SIG-M5 treated with dmso at 0.1 percent for 504 hours (cell line): ENCODE results near the gene GRIA4.

Experiments
- DNase-seq: peaks from one replicate; lab custom pipeline; 2025; ENCODE audit not compliant: unreplicated experiment; lab: John Stamatoyannopoulos, UW

The GRIA4 gene

GRCh38 chr11:105636496-105636895 lies 26.6 kb downstream of the GRIA4 start:
- DNase-seq: no peak

DNA sequence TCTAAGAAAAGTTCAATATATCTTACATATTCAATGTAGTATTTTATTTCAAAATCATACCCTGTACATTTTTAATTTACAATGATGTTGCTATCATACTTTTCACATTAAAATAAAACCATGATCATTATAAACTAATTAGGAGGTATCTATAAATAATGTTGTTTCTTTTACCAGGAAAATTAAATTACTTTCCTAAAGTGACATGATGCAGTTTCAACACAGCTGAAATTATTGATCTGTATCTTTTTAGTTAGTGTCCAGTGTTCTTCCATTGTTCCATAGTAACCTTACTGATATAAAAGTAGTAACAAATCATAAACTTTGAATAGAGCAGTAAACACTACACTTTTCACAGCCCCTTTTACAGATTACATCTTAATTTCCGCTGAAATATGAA lies 29.7 kb downstream of the GRIA4 start:
- DNase-seq: no peak

DNA sequence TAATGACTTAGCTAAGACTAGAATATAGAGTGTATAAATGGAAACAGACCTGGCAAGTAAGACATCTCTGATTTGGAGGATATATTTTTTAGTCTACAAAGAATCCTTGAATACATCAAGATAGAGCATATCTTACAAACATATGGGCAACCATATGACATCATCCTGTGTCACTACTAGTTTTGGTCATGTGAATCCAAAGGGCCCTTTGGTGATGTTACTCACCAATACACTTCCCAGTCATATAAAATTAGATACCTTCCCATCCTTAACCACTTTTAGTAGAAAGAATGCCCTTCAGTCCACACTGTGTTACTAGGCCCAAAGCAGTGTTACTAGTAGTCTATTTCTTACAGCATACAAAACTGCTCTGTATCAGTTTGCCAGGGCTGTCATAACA lies 31.6 kb downstream of the GRIA4 start:
- no peak for DNase-seq

DNA sequence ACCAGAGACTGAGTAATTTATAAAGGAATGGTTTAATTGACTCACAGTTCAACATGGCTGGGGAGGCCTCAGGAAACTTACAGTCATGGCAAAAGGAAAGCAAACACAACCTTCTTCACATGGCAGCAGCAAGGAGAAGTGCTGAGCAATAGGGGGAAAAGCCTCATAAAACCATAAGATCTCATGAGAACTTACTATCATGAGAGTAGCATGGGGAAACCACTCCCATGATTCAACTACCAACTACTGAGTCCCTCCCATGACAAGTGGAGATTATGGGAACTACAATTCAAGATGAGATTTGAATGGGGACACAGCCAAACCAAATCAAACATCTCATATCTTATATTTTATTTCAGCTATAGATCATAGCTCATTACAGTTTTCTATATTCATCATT lies 33.0 kb downstream of the GRIA4 start:
- no peak for DNase-seq

DNA sequence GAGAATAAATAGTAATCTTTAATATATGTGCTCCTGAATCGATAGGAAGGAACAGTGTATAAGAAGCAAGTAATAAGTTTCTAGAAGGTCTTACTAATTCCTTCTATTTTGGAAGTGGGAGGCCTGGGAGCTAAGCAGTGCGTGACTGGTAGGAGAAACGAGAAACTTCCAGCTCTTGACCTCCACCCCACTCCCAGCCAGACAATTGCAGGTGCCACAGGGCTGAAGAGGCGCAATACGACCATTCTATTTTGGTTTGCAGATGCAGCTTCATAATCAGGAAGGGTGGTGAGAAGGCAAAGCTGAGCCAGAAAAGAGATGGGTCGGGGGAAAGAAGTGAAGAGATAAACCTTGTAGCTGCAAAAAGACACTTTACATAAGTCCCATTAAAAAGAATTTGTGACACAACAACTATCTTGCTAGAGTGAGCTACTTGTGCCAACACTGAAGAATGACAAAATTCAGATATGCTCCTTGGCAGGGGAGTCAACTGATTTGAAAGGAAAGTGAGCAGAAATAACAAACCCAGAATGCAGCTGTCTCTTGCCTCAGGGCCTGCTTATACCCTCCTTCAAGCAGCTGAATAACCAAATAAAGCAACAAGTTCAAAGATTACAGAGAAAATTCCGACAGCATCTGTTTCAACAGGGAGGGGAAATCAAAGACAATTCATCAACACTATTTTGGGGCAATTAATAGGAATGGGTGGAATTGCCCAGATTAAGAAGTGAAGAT lies 35.1 kb downstream of the GRIA4 start:
- no peak for DNase-seq

DNA sequence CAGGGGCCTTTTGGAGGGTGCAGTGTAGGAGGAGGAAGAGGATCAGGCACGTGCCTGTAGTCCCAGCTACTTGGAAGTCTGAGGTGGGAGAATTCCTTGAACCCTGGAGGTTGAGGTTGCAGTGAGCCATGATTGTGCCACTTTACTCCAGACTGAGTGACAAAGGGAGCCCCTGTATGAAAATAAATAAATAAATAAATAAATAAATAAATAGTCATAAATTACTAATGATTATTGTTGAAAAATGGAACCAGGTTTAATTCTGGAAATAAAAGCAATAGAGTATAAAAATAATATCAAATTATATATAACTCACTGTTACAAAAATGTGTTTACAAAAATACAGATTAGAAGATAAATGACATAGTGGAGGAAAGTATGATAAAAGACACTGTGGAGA lies 37.9 kb downstream of the GRIA4 start:
- DNase-seq: no peak

DNA sequence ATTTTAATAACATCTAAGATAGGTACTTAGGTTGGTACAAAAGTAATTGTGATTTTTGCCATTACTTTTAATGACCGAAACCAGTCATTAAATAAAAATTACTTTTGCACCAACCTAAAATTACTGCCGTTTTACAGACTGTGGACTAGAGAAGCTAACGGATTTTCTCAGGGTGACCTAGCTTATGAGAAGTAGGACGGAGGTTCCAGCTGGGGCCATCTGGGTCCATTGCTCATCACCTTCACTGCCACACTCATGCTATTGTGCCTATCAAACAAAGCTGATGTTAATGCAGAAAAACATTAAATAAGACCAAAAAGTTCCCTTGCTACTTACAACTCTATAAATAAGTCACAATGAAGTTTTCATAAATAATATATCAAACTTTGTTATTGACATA lies 38.9 kb downstream of the GRIA4 start:
- DNase-seq: no peak

DNA sequence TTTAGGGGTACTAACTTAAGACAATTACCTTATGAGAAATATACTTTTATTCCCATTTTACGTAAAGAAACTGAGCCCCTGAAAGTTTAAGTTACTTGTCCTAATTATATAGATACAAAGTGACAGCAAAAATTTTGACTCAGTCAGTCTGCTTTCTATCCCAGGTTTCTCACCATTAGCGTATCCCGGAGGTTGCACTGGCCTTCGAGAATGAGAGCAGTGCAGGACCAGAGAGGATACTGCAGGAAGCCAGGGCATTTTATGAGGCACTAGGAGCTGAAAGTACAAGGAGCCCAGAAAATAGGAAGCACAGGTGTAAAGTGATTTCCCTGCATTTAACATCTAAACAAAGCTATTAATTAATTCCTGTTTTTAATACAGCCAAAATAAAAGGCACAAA lies 55.4 kb downstream of the GRIA4 start:
- DNase-seq: no peak

GRCh38 chr11:105667441-105667840 lies 57.6 kb downstream of the GRIA4 start:
- DNase-seq: no peak

GRCh38 chr11:105670811-105671210 lies 60.9 kb downstream of the GRIA4 start:
- no peak for DNase-seq

- peak; percentile 10 for DNase-seq
Measured at GRCh38 chr11:105673089-105673488, 63.2 kb downstream of the GRIA4 start.

- no peak for DNase-seq
Measured at GRCh38 chr11:105689631-105690030, 79.8 kb downstream of the GRIA4 start.

- DNase-seq: no peak
Measured at GRCh38 chr11:105690467-105690866, 80.6 kb downstream of the GRIA4 start.

- no peak for DNase-seq
Measured at GRCh38 chr11:105693075-105693759, 83.3 kb downstream of the GRIA4 start.

DNA sequence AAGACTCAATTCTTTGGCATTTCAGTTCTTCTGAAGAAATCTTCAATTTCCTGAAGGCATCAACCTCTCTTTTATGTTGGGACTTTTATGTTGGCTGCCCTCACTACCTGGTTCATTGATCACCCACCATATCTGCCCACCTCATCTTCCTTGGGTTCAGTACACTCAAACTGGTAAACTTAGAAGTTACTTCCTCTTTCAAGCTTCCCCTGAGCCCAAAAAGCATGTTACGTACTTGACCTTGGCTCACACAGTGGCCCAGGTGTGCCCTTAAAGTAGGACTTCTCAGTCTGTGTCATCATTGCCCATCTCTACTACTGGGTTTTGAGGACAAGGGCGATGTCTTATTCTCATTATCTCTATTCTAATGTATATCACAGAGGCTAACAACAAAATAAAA lies 86.1 kb downstream of the GRIA4 start:
- no peak for DNase-seq

DNA sequence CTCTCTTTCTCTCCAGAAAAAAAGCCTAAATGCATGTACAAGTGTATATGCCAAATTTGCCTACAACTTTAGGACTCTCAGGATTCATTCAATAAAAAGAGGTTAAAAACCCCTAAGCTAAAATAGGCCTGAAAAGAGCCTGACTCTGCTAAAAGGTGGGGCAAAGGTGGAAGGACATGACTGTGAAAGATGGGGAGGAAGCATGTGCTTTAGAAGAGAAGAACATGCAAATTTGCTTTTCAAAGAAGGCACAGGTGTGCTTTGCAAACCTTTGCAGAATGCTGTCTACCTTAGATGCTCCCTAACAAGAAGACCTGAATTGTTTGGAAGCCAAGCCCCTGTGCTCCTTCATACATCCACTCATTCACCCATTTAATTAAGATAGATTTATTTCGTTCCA lies 87.4 kb downstream of the GRIA4 start:
- no peak for DNase-seq

DNA sequence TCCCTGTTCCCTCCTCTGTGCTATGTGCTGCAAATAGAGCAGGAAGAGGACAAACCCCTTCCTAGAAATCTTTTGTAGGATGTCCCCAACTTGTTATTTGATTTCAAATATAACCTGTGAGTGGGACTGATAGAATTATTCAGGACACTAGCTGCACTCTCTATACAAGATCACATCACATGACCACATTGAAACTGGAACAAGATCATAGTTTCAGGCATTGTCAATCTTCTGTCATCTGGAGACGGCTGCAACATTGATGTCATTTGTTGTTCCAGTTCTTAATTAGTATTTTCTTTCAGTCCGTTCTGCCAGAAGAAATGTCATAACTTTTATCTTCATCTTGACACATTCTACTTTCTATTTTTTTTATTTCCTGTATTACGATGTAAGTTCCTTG lies 89.3 kb downstream of the GRIA4 start:
- DNase-seq: no peak

GRCh38 chr11:105700271-105700670 lies 90.4 kb downstream of the GRIA4 start:
- no peak for DNase-seq

DNA sequence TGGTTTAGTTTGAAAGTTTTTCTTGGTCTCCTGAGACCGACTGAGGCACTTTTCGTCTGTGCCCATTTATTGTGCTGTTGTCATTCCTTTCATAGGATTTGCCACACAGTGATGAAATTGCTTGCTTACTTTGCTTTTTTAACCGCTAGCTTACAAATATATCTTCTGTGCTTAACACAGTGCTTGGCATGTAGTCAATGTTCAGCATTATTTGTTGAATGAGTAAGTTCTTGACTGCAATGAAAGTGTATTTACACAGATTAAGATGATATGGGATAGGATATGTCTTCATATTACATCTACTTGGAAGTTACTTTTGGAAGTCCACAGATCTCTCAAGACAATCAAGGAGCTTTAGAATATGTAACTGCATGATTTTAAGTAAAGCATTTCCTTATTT lies 91.2 kb downstream of the GRIA4 start:
- no peak for DNase-seq

GRCh38 chr11:105705786-105706530 lies 96.1 kb downstream of the GRIA4 start:
- DNase-seq: no peak

DNA sequence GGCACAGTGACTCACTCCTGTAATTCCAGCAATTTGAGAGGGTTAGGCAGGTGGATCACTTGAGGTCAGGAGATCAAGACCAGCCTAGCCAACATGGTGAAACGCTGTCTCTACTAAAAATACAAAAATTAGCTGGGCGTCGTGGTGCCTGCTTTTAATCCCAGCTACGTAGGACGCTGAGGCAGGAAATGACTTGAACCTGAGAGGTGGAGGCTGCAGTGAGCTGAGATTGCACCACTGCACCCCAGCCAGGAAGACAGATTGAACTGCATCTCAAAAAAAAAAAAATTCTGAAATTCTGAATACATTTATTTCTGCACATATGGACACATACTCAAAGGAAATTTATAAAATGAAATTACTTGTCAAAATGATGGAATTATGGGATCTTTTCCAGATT lies 103.2 kb downstream of the GRIA4 start:
- DNase-seq: no peak

DNA sequence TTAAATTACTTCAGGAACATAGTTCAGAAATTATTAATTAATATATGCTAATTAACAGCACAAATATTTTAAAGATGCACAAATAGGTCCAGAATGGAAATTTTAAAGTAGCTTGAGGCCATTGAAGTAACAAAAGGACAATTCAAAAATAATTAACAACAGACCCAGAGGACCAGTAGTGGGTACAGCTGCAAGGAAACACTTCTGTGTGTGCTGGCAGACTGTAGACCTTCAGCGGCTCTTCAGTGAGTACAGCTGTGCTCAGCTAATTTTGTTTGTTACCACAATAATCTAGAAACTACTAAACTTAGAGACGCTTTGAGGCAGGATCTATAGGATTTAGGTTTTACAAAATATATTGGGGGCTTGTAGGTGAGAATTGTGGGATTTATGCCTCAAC lies 103.8 kb downstream of the GRIA4 start:
- no peak for DNase-seq
